B cell (primary cell): ENCODE data around the gene NSF. TPM values are rescaled to one million over a fixed set of nuclear protein-coding genes. Genes with fewer than 3 reads are reported as not detected.
"Not testable (repeated sequence)": the region's sequence is repeated elsewhere in the genome, so short reads cannot be mapped to it uniquely, and the experiment has no call there.

Experiments used
- ATAC-seq: fragments of 200-7000 bp; cut with Tn5 transposase; one replicate; pipeline ENCODE4 v1.10.0; 2021; ENCODE audit warnings: low read depth, mild to moderate bottlenecking, moderate number of reproducible peaks, moderate library complexity
- CTCF ChIA-PET: fragments of 350-600 bp; sonication (Branson Sonifier 250); formaldehyde crosslinking; loops from one replicate; lab custom pipeline; 2021; ENCODE audit warnings: antibody characterized with exemption, inconsistent platforms; lab: Charles Lee
- POLR2A ChIA-PET: fragments of 350-600 bp; sonication (Branson Sonifier 250); formaldehyde crosslinking; loops from one replicate; lab custom pipeline; 2021; ENCODE audit warnings: antibody characterized with exemption; lab: Charles Lee
- DNase-seq: peaks from one replicate; pipeline ENCODE4 v3.0.0; 2013
- H2AFZ ChIP-seq: 2 replicates; pipeline ENCODE4 v1.6.1; 2012; ENCODE audit warnings: mild to moderate bottlenecking, low read depth, low read length; ENCODE audit not compliant: insufficient read depth, poor library complexity, severe bottlenecking
- H3K27ac ChIP-seq, 2 donors: 1 replicate in 1 of 2; 2 replicates in 1 of 2; pipeline ENCODE4 v1.5.1; 2012 to 2013; ENCODE audit warnings: low read length in 2 of 2, mild to moderate bottlenecking in 2 of 2, moderate library complexity in 1 of 2
- H3K27me3 ChIP-seq, 4 experiments: fragments of 200-600 bp in 1 of 4; sonication (generic) in 1 of 4; replicated peaks in 1 of 4; 1 replicate in 2 of 4; 2 replicates in 2 of 4; pipeline versions ENCODE4 v1.6.1 to v1.7.0; 2013 to 2016; ENCODE audit warnings: low read length in 3 of 4, mild to moderate bottlenecking in 2 of 4, mixed read lengths in 1 of 4, moderate library complexity in 1 of 4; ENCODE audit not compliant: insufficient read depth in 4 of 4, control insufficient read depth in 3 of 4; ENCODE audit errors: control extremely low read depth in 1 of 4
- H3K36me3 ChIP-seq, 2 experiments: replicated peaks in 1 of 2; 1 replicate in 1 of 2; 2 replicates in 1 of 2; pipeline versions ENCODE4 v1.6.1 to v1.7.1; 2013; ENCODE audit warnings: low read length in 1 of 2; ENCODE audit not compliant: insufficient read depth in 2 of 2, control insufficient read depth in 1 of 2; ENCODE audit errors: control extremely low read depth in 1 of 2, extremely low read depth in 1 of 2
- H3K4me1 ChIP-seq, 2 donors: fragments of 200-600 bp in 1 of 2; sonication (generic) in 1 of 2; 1 replicate in 1 of 2; 2 replicates in 1 of 2; pipeline versions ENCODE4 v1.5.1 to v1.6.1; 2013 to 2017; ENCODE audit warnings: low read length in 2 of 2; ENCODE audit not compliant: control insufficient read depth in 2 of 2, insufficient read depth in 2 of 2
- H3K4me2 ChIP-seq: replicated peaks from 2 replicates; pipeline ENCODE3; 2012; ENCODE audit warnings: mild to moderate bottlenecking, low read depth, low read length; ENCODE audit not compliant: poor library complexity, severe bottlenecking
- H3K4me3 ChIP-seq, 5 experiments: fragments of 200-600 bp in 1 of 5; sonication (generic) in 1 of 5; 1 replicate in 3 of 5; 2 replicates in 2 of 5; pipeline versions ENCODE4 v1.5.1 to v1.7.0; 2011 to 2016; ENCODE audit warnings: low read length in 4 of 5, mild to moderate bottlenecking in 4 of 5, low read depth in 2 of 5, control low read depth in 1 of 5, moderate library complexity in 1 of 5; ENCODE audit not compliant: insufficient read depth in 1 of 5; ENCODE audit errors: control extremely low read depth in 1 of 5, extremely low read depth in 1 of 5
- H3K79me2 ChIP-seq: fragments of 200-600 bp; sonication (generic); one replicate; pipeline ENCODE4 v1.6.0; 2016; ENCODE audit warnings: low read length; ENCODE audit not compliant: control insufficient read depth, insufficient read depth
- H3K9ac ChIP-seq: fragments of 200-600 bp; sonication (generic); 2 replicates; pipeline ENCODE4 v1.6.1; 2017; ENCODE audit warnings: mild to moderate bottlenecking, low read length, moderate library complexity
- H3K9me3 ChIP-seq, 3 donors: one replicate each; pipeline versions ENCODE4 v1.6.1 to v1.7.1; 2013; ENCODE audit warnings: low read length in 2 of 3; ENCODE audit not compliant: control insufficient read depth in 2 of 3, insufficient read depth in 1 of 3; ENCODE audit errors: control extremely low read depth in 1 of 3
- H4K20me1 ChIP-seq: 2 replicates; pipeline ENCODE4 v1.6.0; 2012; ENCODE audit warnings: mild to moderate bottlenecking, low read length; ENCODE audit not compliant: insufficient read depth, control insufficient read depth, poor library complexity, severe bottlenecking
- H3K27ac Mint-ChIP-seq: one replicate; pipeline ENCODE4 v1.8.0; 2021; ENCODE audit warnings: mixed read lengths
- H3K27me3 Mint-ChIP-seq: one replicate; pipeline ENCODE4 v1.8.0; 2021; ENCODE audit warnings: mixed read lengths
- H3K4me1 Mint-ChIP-seq: one replicate; pipeline ENCODE4 v1.8.0; 2021; ENCODE audit warnings: mixed read lengths
- H3K4me3 Mint-ChIP-seq: one replicate; pipeline ENCODE4 v1.8.0; 2021; ENCODE audit warnings: mixed read lengths
- H3K9me3 Mint-ChIP-seq: one replicate; pipeline ENCODE4 v1.8.0; 2022; ENCODE audit warnings: mixed read lengths; ENCODE audit not compliant: insufficient read depth
- WGBS: methylation state at CpG from one replicate; pipeline ENCODE4 v1.1.5; 2013; ENCODE audit warnings: missing lambda C conversion rate; ENCODE audit not compliant: insufficient coverage; 5-methylcytosine and 5-hydroxymethylcytosine counted together
- intact Hi-C: fragments of 100-400 bp; cut with micrococcal nuclease; formaldehyde crosslinking; loops from one replicate; pipeline ENCODE4 v1.10.0; 2022
- polyA plus RNA-seq: library from polyadenylated mRNA; depleted of rRNA; stranded (reverse); fragments of >200 nt; gene quantifications from 2 replicates; pipeline ENCODE4 v1.2.3, GENCODE V29; 2012
- total RNA-seq, 2 donors: library from RNA; stranded (reverse); fragments of 120-200 nt in 1 of 2; gene quantifications; 1 replicate in 1 of 2; 2 replicates in 1 of 2; pipeline versions ENCODE4 v1.2.3 to v1.2.4, GENCODE V29; 2013 to 2022

NSF gene
- total and polyA plus RNA-seq, 2 donors (not counting 1 experiment from before 2014, with no cell fraction given): 10.9 to 91.0 TPM

- H3K9me3 ChIP-seq, H3K36me3 ChIP-seq, ATAC-seq, H3K9me3 Mint-ChIP-seq, H3K79me2 ChIP-seq, H3K27me3 ChIP-seq, DNase-seq, H3K4me2 ChIP-seq, H3K27me3 Mint-ChIP-seq, H3K4me1 Mint-ChIP-seq, POLR2A ChIA-PET, H3K27ac ChIP-seq, H3K9ac ChIP-seq, H3K27ac Mint-ChIP-seq, CTCF ChIA-PET, H4K20me1 ChIP-seq, intact Hi-C loops, H3K4me1 ChIP-seq, H3K4me3 Mint-ChIP-seq, H3K4me3 ChIP-seq, H2AFZ ChIP-seq: not testable (repeated sequence)
- no CpG with 5 or more reads among the region's 1 CpG for WGBS
Measured at GRCh38 chr17:46663123-46663522, 72.7 kb downstream of the NSF start.

DNA sequence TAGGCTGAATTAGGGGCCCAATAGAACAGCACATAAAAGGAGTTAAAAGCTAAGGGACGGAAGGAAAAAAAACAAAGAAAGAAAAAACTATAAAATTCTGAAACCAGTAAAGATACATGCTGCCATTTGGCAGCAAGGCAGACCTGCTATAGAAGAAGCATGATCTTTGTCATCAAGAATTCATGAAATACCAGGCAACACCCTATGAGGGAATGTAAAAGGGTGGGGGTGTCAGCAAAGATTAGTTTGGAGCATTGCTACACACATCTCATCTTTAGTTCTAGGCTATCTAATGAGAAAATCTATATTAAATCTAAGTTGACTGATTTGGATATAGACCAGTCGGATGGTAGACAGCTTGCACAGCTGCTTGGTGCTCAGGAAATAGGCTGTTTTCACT is 73.1 kb downstream of the NSF start:
- H3K36me3 ChIP-seq, H3K27me3 Mint-ChIP-seq, H3K4me1 ChIP-seq, H3K27ac Mint-ChIP-seq, H3K4me3 Mint-ChIP-seq, H3K4me3 ChIP-seq, H3K27ac ChIP-seq, intact Hi-C loops, H3K4me1 Mint-ChIP-seq, H3K79me2 ChIP-seq, H4K20me1 ChIP-seq, H3K9me3 Mint-ChIP-seq, POLR2A ChIA-PET, H3K27me3 ChIP-seq, H3K9ac ChIP-seq, CTCF ChIA-PET, H2AFZ ChIP-seq, ATAC-seq, H3K4me2 ChIP-seq, DNase-seq, H3K9me3 ChIP-seq: not testable (repeated sequence)
- no CpG with 5 or more reads among the region's 2 CpGs for WGBS

- CTCF ChIA-PET, H3K9me3 Mint-ChIP-seq, H3K27me3 ChIP-seq, intact Hi-C loops, H3K4me2 ChIP-seq, H3K36me3 ChIP-seq, H3K4me1 Mint-ChIP-seq, H3K27ac ChIP-seq, H4K20me1 ChIP-seq, H3K27me3 Mint-ChIP-seq, H3K9me3 ChIP-seq, POLR2A ChIA-PET, DNase-seq, H3K4me1 ChIP-seq, H3K9ac ChIP-seq, H3K4me3 ChIP-seq, H3K4me3 Mint-ChIP-seq, H2AFZ ChIP-seq, ATAC-seq, H3K79me2 ChIP-seq, H3K27ac Mint-ChIP-seq: not testable (repeated sequence)
- no CpG with 5 or more reads among the region's 5 CpGs for WGBS
Measured at GRCh38 chr17:46665969-46666368, 75.5 kb downstream of the NSF start.

DNA sequence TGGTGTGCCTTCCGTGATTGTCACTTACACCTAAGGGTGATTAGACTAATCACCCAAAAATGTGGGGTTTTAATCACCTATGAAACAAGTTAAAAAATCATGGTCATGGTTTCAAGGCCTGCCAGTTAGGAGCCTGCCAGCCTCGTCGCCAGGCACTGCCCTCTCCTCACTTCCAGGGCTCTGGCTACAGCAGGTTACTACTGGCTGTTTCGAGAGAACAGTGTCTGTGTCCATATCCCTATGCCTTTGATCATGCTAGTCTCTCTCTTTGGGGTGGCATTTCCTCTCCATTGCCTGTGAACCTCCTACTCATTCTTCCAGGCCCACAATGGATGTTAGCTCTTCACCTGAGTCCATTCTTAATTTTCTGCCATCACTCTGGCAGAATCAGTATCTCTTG is 80.3 kb downstream of the NSF start:
- WGBS: no CpG with 5 or more reads among the region's 4 CpGs
- H3K27me3 Mint-ChIP-seq, H3K4me3 ChIP-seq, H3K79me2 ChIP-seq, H3K4me1 ChIP-seq, CTCF ChIA-PET, H3K27ac ChIP-seq, POLR2A ChIA-PET, H3K4me3 Mint-ChIP-seq, H3K27me3 ChIP-seq, intact Hi-C loops, DNase-seq, H3K4me2 ChIP-seq, H2AFZ ChIP-seq, H3K36me3 ChIP-seq, ATAC-seq, H4K20me1 ChIP-seq, H3K27ac Mint-ChIP-seq, H3K9me3 ChIP-seq, H3K9me3 Mint-ChIP-seq, H3K4me1 Mint-ChIP-seq, H3K9ac ChIP-seq: not testable (repeated sequence)
